IPS-18c (cell line): ENCODE results near the gene PLEKHA7.

ENCODE experiments used
- H3K4me3 ChIP-seq: 2 replicates; pipeline ENCODE4 v1.7.0; 2013; ENCODE audit warnings: low read depth, mild to moderate bottlenecking, low read length, moderate library complexity; ENCODE audit not compliant: insufficient read depth
- H3K9me3 ChIP-seq: one replicate; pipeline ENCODE4 v1.6.1; 2013; ENCODE audit warnings: mild to moderate bottlenecking, low read length, moderate library complexity; ENCODE audit not compliant: control insufficient read depth, insufficient read depth

Gene PLEKHA7

GRCh38 chr11:16986434-16987204 lies 27.6 kb downstream of the PLEKHA7 start:
- no peaks in the 10 kb centered on the region for H3K9me3 ChIP-seq
- H3K4me3 ChIP-seq = no peak overlapping the region

DNA sequence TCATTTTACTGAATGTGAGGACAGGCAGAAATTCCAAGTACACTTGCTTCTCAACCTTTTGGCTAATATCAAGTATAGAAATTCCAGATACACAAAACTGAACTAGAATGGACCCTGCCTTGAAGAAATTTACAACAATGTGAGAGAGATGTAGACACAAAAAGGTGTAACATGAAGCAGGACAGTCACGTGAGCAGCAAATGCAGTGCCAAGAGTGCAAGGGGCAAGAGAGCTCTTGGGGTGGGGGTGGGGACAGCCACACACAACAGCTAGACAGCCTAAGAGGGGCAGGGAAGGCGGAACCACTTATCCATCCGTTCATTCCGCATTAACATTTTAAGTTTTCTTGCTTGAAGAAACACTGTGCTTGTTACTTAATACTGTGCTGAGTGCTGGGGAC lies 28.9 kb downstream of the PLEKHA7 start:
- Histone ChIP-seq H3K4me3 (no peak overlapping the region), H3K9me3 (no peaks in the 10 kb centered on the region)

DNA sequence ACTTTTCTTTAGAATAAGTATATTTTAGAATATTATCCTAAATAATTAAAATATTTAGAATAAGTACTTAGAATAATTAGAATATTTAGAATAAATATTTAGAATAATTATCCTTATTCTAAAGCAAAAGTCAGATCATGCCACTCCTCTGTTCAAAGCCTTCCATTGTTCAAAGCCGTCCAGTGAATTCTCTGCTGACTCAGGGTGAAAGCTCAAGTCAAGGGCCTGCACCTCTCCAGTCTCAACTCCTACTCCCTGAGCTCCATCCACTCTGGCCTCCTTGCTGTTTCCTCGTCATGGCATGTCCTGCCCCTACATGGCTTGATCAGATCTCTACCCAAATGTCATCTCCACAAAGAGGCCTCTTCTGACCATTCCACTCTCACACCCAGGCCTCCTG lies 30.0 kb downstream of the PLEKHA7 start:
- no peaks in the 10 kb centered on the region for H3K9me3 ChIP-seq
- no peak overlapping the region for H3K4me3 ChIP-seq

DNA sequence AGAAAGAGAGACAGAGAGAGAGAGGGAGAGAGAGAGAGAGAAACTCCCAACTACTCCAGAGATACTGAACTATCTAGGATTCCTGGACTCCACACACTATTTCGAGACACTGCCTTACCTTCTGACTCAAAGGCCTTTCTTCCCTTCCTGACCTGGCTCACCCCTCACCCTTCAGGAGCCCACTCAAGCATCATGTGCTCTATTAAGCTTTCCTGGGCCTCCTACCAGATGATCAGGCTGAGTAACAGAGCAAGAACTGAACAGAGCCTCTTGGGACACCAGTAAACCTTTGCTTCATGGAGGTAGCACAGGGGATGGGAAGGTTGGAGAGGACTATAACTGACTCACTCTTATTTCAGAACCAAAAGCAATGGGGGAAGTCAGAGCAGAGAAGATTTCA lies 31.4 kb downstream of the PLEKHA7 start:
- Histone ChIP-seq H3K4me3 (no peak overlapping the region), H3K9me3 (no peaks in the 10 kb centered on the region)

DNA sequence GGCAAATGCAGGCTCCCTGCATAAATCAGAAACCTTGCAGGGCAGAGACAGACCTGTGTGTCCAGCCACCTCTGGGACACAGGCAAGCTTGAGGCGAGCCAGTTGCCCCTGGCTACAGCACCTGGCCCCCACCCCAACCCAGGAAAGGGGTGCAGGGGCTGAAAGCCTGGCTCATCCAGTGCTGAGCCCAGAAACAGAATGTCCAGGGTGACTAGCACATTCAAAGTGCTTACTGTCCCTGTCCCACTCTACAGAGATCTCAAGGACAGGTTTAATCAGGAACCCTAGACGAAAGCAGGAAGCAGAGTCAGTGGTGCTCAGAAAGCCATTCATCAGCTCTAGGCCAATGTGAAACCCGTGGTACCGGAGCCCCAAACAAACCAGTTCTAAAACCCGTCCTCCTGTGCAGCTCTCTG lies 31.9 kb downstream of the PLEKHA7 start:
- Histone ChIP-seq H3K4me3 (no peak overlapping the region), H3K9me3 (no peaks in the 10 kb centered on the region)

- no peaks in the 10 kb centered on the region for H3K9me3 ChIP-seq
- no peak overlapping the region for H3K4me3 ChIP-seq
Measured at GRCh38 chr11:16981651-16982194, 32.5 kb downstream of the PLEKHA7 start.

DNA sequence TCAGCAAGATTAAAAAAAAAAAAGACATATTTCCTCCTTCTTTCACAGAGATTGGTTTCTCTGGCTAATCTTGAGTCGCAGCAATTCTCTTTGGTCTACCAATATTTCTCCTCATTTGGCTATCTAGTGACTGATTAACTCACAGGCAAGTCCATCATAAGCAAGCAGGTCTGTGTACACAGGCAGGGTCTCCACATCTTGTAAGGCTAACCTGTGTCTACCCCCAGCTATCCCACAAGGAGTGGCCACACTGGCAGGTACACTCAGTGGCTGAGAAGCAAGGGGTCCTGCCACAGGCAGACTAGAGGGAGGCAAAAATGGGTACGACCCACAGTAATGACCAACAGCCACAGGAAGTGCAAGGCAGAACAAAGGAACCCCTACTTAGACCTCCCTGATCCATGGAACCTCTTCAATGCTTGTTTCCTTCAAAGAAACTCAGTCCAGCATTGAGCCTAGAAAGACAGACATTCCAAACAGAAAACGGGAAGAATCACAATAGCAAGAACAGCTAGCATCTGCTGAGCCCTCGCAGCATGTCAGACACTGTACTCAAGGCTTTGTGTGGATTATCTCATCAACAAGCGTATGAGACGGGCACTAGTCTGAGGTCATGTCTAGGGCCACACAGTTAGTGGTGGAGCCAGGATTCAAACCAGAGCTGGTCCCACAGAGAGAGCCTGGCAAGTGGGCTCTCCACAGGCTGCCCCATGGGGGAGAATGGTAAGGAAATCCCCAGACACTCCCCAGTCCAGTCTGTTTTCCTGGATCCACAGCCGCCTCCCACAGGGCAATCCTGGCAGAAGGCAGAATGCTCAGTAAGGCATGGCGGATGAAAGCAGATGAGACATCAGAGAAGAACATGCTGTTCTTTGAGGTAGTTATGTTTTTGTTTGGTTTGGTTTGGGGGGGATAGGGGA lies 34.3 kb downstream of the PLEKHA7 start:
- no peaks in the 10 kb centered on the region for H3K9me3 ChIP-seq
- no peak overlapping the region for H3K4me3 ChIP-seq

DNA sequence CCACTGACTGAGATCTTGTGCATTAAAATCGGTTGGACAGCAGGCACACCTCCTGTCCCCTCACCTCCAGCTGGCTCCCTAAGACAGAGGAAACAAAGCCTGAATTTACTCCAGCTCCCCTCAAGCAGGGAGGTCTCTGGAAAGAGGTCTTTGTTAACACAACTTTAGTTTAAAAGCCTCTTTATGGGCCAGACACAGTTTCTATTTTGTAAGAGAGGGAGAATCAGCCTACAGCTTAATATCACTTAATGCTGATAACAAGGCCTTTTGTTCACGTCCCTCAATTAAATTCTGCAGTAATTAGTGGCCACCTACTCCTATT lies 36.3 kb downstream of the PLEKHA7 start:
- Histone ChIP-seq H3K4me3 (no peak overlapping the region), H3K9me3 (no peaks in the 10 kb centered on the region)

DNA sequence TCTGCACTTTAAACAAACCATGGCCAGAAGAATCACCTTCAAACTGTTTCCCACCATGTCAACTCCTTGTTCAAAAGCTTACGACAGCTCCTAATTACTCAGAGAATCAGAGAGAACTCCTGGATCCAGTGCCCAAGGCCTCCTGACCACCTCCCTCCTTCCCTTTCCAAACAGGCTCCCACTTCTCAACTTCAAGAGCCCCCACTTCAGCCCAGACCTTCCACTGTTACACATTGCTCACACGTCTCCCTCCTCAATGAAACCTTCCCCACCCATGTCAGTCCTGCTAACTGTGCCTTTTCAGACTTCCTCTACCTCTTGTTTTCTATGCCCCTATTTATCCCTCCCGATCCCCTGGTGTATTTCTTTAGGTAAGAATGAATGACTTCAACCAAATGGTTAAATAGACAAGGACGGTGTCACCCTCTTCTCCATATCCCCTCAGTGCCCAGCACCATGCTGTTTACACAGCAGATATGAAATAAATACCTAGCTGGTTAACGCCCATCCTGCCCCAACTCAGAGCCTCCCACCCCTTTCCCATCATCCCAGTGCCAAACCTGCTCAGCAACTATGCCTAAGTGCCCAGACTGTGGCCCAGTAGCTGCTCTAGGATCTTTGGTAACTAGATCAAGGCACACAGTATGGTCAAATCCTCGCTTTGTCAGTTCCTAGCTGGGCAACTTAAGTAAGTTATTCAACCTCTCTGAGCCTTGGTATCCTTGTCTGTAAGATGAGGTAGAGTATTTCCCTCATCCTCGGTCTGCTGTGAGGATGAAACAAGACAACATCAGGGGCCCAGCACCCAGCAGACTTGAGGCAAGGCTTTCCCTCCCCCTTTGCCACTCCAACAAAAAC lies 36.8 kb downstream of the PLEKHA7 start:
- H3K9me3 ChIP-seq = no peaks in the 10 kb centered on the region
- H3K4me3 ChIP-seq = no peak overlapping the region; the same call in 1 of the 2 replicates

GRCh38 chr11:16976379-16976778 lies 37.8 kb downstream of the PLEKHA7 start:
- no peak overlapping the region for H3K4me3 ChIP-seq
- H3K9me3 ChIP-seq = no peaks in the 10 kb centered on the region

DNA sequence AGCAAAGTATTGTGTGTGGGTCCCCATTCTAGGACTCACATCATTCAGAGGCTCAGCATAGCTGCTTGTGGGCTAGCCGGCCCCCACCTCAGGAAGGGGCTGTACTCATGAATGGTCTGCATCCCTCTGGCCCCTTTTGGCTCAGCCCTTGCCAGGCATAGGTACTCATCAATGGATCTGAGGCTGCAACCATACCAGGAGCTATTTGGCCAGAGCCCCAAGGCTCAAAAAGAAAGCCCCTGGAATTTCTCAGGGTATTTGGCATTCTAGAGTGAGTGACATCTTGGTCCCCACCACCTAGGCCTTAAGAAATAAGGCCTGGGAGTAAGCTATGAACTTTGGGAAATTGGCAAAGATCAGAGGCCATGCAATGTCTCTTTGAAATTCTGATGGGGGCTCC lies 38.3 kb downstream of the PLEKHA7 start:
- Histone ChIP-seq H3K4me3 (no peak overlapping the region), H3K9me3 (no peaks in the 10 kb centered on the region)

- H3K4me3 ChIP-seq = no peak overlapping the region
- no peaks in the 10 kb centered on the region for H3K9me3 ChIP-seq
Measured at GRCh38 chr11:16973338-16973964, 40.8 kb downstream of the PLEKHA7 start.

DNA sequence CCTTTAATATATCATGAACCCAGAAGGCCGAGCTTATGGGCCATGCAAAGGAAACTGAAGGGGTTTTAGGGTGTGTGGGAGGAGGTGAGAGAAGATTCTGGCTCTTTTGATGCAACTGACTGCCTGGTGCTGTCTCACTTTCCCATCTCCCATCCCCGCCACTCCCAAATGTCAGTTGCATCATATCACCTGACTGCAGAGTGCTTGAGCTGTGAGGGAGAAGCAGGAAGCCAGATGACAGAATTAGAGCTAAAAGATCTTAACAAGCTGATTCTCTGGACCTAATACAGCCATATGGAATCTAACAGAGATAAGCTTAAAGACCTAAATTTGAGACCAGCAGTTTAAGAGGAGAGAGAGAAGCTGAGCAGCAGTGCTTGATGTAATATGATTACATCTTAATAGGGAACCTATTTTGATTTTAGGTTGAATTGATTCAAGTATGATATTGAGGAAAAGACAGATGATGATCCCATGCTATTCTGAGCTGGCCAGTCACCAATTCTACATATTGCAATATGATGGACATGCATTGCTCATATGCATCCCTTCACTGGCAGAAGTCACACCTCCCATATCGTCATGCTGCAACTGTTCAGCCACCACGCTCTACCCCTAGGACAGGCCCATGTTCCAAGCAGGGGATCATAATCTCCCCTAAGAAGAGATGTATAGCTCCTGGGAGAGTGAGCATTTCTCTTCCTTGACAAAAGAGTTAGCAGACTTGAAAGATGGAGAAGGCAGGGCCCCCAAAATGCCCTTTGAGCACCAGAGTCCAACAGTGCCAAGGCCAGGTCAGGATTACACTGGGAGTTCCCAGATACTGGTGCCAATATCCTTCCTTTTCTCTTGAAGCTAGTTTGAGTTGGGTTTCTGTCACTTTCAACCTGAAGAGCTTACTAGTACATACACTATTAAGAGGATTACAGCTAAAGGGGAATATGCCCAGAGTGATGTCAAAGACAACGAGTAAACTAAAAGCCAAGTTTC lies 44.9 kb downstream of the PLEKHA7 start:
- H3K4me3 ChIP-seq = no peak overlapping the region

GRCh38 chr11:16968196-16968595 lies 46.0 kb downstream of the PLEKHA7 start:
- no peak overlapping the region for H3K4me3 ChIP-seq
- H3K9me3 ChIP-seq = peaks cover 2% of the 10 kb centered on the region

More for the DNA sequence above, 44.9 kb downstream of the PLEKHA7 start:
- peaks cover 2% of the 10 kb centered on the region for H3K9me3 ChIP-seq

DNA sequence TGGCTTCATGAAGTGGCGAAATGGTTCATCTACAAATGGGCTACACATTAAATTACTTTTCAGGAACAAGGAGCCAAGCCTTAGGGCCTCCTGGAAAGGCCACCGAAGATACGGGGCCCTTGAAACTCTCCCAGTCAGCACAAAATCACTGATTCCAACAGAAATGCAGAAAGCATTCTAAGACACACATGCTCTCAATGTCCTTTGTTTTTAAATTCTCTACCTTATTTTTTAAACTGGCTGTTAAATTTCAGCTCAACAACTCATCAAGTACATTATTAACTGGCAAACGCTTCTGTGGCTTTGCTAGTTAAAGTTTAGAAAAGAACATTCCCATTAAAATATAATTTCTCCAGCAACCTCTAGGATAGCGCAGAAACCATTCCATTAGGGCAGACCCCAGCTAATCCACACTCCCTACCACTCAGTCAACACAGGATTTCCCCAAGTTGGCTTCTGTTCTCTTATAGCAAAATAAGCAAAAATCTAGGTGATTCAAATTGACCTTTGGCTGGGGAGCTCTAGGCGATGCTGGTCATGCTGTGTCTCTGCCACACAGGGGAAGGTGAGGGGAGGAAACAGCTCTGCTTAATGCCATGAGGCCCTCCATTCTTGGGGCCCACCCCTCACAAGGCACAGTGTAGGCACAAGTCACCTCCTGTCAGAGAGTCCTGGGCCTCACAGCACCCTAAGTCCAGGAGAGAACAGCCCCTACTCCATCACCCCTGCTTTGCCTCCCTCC lies 47.1 kb downstream of the PLEKHA7 start:
- no peak overlapping the region for H3K4me3 ChIP-seq
- peaks cover 2% of the 10 kb centered on the region for H3K9me3 ChIP-seq
